ENCODE measurements around the gene KCNH2. TPM values are rescaled to one million over a fixed set of nuclear protein-coding genes. Genes with fewer than 3 reads are reported as not detected.

KCNH2 gene
- total and polyA plus RNA-seq, 2 experiments from 2014 or later: 2.6 to 14.7 TPM

DNA sequence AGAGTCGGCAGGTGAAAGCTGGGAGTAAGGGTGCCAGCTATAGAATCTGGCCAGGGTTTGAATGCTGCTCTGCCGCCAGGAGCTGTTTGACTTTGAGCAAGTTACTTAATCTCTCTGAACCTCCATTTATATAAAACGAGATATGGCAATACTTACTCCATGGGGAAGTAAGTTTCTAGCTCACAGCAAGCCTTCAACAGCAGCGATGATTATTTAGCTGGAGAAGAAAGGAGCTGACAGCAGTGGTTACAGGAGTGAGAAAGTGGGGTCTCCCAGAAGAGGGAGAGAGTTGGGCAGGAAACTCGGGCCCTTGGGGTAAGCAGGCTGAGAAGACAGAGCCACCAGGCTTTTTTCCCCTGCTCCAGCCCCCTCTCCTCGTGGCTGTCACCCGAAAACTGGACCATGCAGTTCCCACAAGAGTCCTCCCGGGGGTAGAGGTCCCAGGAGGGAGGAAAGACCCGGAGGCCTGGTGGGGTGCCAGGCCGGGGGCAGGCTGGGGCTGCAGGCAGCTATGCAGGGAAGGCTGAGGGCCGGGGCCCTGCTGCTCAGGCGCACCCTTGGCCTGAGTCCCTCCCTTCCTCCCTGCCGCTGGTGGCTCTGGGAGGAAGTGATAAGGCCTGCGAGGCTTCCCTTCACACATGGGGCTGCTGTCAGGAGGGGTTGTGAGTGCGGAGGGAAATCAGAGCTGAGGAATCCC, 16.2 kb upstream of the KCNH2 start:
- no peak overlapping the region for H3K4me3 ChIP-seq
- H3K4me3 Mint-ChIP-seq: no peak overlapping the region
- no peaks in the 10 kb centered on the region for H4K20me1 ChIP-seq (replicated peaks; ENCODE audit: insufficient read depth)
- ATAC-seq: peak; percentile 5
- no peaks in the 10 kb centered on the region for H3K36me3 ChIP-seq (ENCODE audit: insufficient read depth)
- no peak overlapping the region for H3K27ac ChIP-seq (ENCODE audit: low read depth)
- H3K27me3 Mint-ChIP-seq (ENCODE audit: insufficient read depth, low read depth, poor library complexity): peaks cover 13% of the 10 kb centered on the region
- peaks cover 25% of the 10 kb centered on the region for H3K9me3 Mint-ChIP-seq
- no peaks in the 10 kb centered on the region for H3F3A ChIP-seq (replicated peaks; ENCODE audit: low read depth)
- peaks cover 11% of the 10 kb centered on the region for H3K4me1 Mint-ChIP-seq
- TF ChIP-seq, protein P1, sequence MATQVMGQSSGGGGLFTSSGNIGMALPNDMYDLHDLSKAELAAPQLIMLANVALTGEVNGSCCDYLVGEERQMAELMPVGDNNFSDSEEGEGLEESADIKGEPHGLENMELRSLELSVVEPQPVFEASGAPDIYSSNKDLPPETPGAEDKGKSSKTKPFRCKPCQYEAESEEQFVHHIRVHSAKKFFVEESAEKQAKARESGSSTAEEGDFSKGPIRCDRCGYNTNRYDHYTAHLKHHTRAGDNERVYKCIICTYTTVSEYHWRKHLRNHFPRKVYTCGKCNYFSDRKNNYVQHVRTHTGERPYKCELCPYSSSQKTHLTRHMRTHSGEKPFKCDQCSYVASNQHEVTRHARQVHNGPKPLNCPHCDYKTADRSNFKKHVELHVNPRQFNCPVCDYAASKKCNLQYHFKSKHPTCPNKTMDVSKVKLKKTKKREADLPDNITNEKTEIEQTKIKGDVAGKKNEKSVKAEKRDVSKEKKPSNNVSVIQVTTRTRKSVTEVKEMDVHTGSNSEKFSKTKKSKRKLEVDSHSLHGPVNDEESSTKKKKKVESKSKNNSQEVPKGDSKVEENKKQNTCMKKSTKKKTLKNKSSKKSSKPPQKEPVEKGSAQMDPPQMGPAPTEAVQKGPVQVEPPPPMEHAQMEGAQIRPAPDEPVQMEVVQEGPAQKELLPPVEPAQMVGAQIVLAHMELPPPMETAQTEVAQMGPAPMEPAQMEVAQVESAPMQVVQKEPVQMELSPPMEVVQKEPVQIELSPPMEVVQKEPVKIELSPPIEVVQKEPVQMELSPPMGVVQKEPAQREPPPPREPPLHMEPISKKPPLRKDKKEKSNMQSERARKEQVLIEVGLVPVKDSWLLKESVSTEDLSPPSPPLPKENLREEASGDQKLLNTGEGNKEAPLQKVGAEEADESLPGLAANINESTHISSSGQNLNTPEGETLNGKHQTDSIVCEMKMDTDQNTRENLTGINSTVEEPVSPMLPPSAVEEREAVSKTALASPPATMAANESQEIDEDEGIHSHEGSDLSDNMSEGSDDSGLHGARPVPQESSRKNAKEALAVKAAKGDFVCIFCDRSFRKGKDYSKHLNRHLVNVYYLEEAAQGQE (IDR thresholded peaks at IDR 0.05; ENCODE audit: unreplicated experiment): no peak
- TF ChIP-seq, protein P2, sequence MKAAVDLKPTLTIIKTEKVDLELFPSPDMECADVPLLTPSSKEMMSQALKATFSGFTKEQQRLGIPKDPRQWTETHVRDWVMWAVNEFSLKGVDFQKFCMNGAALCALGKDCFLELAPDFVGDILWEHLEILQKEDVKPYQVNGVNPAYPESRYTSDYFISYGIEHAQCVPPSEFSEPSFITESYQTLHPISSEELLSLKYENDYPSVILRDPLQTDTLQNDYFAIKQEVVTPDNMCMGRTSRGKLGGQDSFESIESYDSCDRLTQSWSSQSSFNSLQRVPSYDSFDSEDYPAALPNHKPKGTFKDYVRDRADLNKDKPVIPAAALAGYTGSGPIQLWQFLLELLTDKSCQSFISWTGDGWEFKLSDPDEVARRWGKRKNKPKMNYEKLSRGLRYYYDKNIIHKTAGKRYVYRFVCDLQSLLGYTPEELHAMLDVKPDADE (IDR thresholded peaks at IDR 0.05): no peak
- H3K79me2 ChIP-seq (replicated peaks; ENCODE audit: insufficient read depth): no peaks in the 10 kb centered on the region
- no peaks in the 10 kb centered on the region for H3K9me2 ChIP-seq (ENCODE audit: insufficient read depth)
- peaks cover 25% of the 10 kb centered on the region for H3K36me3 Mint-ChIP-seq (ENCODE audit: low read depth)
- H2AFZ ChIP-seq: no peak overlapping the region
- peak; percentile 18 for DNase-seq (ENCODE audit: low spot score)
- no peak overlapping the region for H3K27ac Mint-ChIP-seq
- H3K4me1 ChIP-seq (ENCODE audit: insufficient read depth): peaks cover 8% of the 10 kb centered on the region; the same call in 1 of the 2 replicates
- no peak overlapping the region for H3K4me2 ChIP-seq
- no peaks in the 10 kb centered on the region for H3K27me3 ChIP-seq (ENCODE audit: insufficient read depth)

DNA sequence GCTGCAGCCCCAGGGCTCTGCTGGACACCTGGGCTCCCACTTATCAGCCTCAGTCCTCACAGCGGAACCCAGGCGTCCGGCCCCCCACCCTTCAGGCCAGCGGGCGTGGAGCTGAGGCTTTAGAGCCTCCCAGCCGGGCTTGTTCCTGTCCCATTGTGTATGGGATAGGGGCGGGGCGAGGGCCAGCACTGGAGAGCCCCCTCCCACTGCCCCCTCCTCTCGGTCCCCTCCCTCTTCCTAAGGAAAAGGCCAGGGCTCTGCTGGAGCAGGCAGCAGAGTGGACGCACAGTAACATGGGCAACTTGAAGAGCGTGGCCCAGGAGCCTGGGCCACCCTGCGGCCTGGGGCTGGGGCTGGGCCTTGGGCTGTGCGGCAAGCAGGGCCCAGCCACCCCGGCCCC, 15.4 kb upstream of the KCNH2 start:
- Mint-ChIP-seq H3K4me3 (no peak overlapping the region), H3K4me1 (peaks cover 12% of the 10 kb centered on the region), H3K27ac (no peak overlapping the region), H3K9me3 (peaks cover 26% of the 10 kb centered on the region), H3K36me3 (ENCODE audit: low read depth) (peaks cover 26% of the 10 kb centered on the region), H3K27me3 (ENCODE audit: insufficient read depth, low read depth, poor library complexity) (peaks cover 13% of the 10 kb centered on the region)
- H3K79me2 ChIP-seq (replicated peaks; ENCODE audit: insufficient read depth): no peaks in the 10 kb centered on the region
- peak; percentile 20 for ATAC-seq
- no peaks in the 10 kb centered on the region for H3K9me2 ChIP-seq (ENCODE audit: insufficient read depth)
- peak; percentile 49 for DNase-seq (ENCODE audit: low spot score)
- H3K4me3 ChIP-seq: no peak overlapping the region
- H3K27ac ChIP-seq (ENCODE audit: low read depth): no peak overlapping the region
- no peaks in the 10 kb centered on the region for H3F3A ChIP-seq (replicated peaks; ENCODE audit: low read depth)
- TF ChIP-seq JUNB (IDR thresholded peaks at IDR 0.05; ENCODE audit: unreplicated experiment) (no peak), ZNF114 (CRISPR knock-in tag; IDR thresholded peaks at IDR 0.05) (no peak), NANOG (IDR thresholded peaks at IDR 0.05; ENCODE audit: borderline replicate concordance) (no peak), ZNF331 (CRISPR knock-in tag; IDR thresholded peaks at IDR 0.05; ENCODE audit: low read depth) (no peak), STAT1 (IDR thresholded peaks at IDR 0.05; ENCODE audit: unreplicated experiment) (no peak)
- TF ChIP-seq, protein P3, sequence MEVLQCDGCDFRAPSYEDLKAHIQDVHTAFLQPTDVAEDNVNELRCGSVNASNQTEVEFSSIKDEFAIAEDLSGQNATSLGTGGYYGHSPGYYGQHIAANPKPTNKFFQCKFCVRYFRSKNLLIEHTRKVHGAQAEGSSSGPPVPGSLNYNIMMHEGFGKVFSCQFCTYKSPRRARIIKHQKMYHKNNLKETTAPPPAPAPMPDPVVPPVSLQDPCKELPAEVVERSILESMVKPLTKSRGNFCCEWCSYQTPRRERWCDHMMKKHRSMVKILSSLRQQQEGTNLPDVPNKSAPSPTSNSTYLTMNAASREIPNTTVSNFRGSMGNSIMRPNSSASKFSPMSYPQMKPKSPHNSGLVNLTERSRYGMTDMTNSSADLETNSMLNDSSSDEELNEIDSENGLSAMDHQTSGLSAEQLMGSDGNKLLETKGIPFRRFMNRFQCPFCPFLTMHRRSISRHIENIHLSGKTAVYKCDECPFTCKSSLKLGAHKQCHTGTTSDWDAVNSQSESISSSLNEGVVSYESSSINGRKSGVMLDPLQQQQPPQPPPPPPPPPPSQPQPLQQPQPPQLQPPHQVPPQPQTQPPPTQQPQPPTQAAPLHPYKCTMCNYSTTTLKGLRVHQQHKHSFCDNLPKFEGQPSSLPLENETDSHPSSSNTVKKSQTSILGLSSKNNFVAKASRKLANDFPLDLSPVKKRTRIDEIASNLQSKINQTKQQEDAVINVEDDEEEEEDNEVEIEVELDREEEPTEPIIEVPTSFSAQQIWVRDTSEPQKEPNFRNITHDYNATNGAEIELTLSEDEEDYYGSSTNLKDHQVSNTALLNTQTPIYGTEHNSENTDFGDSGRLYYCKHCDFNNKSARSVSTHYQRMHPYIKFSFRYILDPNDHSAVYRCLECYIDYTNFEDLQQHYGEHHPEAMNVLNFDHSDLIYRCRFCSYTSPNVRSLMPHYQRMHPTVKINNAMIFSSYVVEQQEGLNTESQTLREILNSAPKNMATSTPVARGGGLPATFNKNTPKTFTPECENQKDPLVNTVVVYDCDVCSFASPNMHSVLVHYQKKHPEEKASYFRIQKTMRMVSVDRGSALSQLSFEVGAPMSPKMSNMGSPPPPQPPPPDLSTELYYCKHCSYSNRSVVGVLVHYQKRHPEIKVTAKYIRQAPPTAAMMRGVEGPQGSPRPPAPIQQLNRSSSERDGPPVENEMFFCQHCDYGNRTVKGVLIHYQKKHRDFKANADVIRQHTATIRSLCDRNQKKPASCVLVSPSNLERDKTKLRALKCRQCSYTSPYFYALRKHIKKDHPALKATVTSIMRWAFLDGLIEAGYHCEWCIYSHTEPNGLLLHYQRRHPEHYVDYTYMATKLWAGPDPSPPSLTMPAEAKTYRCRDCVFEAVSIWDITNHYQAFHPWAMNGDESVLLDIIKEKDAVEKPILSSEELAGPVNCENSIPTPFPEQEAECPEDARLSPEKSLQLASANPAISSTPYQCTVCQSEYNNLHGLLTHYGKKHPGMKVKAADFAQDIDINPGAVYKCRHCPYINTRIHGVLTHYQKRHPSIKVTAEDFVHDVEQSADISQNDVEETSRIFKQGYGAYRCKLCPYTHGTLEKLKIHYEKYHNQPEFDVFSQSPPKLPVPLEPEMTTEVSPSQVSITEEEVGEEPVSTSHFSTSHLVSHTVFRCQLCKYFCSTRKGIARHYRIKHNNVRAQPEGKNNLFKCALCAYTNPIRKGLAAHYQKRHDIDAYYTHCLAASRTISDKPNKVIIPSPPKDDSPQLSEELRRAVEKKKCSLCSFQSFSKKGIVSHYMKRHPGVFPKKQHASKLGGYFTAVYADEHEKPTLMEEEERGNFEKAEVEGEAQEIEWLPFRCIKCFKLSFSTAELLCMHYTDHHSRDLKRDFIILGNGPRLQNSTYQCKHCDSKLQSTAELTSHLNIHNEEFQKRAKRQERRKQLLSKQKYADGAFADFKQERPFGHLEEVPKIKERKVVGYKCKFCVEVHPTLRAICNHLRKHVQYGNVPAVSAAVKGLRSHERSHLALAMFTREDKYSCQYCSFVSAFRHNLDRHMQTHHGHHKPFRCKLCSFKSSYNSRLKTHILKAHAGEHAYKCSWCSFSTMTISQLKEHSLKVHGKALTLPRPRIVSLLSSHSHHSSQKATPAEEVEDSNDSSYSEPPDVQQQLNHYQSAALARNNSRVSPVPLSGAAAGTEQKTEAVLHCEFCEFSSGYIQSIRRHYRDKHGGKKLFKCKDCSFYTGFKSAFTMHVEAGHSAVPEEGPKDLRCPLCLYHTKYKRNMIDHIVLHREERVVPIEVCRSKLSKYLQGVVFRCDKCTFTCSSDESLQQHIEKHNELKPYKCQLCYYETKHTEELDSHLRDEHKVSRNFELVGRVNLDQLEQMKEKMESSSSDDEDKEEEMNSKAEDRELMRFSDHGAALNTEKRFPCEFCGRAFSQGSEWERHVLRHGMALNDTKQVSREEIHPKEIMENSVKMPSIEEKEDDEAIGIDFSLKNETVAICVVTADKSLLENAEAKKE (CRISPR knock-in tag; IDR thresholded peaks at IDR 0.05): no peak
- TF ChIP-seq, protein P2 (IDR thresholded peaks at IDR 0.05): no peak
- H3K36me3 ChIP-seq (ENCODE audit: insufficient read depth): no peaks in the 10 kb centered on the region
- no peak overlapping the region for H2AFZ ChIP-seq
- H3K27me3 ChIP-seq (ENCODE audit: insufficient read depth): no peaks in the 10 kb centered on the region
- H3K4me1 ChIP-seq (ENCODE audit: insufficient read depth): peaks cover 12% of the 10 kb centered on the region
- H4K20me1 ChIP-seq (replicated peaks; ENCODE audit: insufficient read depth): no peaks in the 10 kb centered on the region
- H3K4me2 ChIP-seq: peak overlapping the region; percentile 36; the same call in 1 of the 2 replicates

Measured in GM23338 (cell line).